CD4-positive, alpha-beta T cell treated with Interferon gamma for 1 hour (primary cell): ENCODE results near the gene RETREG1.
"Not testable (repeated sequence)": the region's sequence is repeated elsewhere in the genome, so short reads cannot be mapped to it uniquely, and the experiment has no call there.

Experiments used
- DNase-seq: peaks from one replicate; pipeline ENCODE4 v3.0.0-alpha.2; 2020

The RETREG1 gene

DNA sequence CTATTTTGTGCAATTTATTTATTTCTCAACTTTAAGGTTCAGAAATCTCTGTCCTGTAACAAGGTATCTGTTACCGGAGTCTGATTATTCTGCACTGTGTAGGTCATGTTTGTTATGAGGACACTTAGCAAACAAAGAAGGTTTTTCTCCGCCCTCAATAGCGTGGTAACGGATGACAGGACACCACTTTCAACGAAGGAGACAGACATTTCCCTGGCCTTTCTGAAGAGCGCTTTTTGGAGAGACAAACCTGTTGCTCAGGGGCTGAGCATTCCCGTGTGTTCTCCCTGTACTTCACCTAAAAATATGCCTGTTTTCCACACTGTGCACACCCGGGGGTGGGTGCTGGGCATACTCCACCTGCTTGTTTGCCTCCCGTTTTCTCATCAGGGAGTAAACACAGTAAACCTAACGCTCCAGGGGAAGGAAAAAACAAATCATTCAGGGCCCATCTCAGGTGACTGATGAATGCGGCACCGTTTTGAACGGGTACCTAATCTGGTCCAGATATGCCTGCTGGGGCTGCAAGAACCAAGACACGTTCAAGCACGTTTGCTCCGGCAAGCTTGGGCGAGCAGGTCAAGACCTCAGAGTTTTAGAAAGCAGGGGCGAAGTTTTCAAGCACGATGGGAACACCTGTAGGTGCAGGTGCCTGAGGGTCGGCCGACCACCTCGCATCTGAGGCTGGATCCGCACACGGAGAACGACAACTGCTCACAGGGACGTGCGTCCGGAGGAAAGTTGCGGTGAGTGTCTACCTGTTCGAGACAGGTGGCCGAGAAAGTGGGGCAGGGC lies 859 bp downstream of the RETREG1 start:
- DNase-seq: no peak

- no peak for DNase-seq
Measured at GRCh38 chr5:16612007-16612406, 4.8 kb downstream of the RETREG1 start.

GRCh38 chr5:16610896-16611295 lies 5.9 kb downstream of the RETREG1 start:
- DNase-seq: not testable (repeated sequence)

DNA sequence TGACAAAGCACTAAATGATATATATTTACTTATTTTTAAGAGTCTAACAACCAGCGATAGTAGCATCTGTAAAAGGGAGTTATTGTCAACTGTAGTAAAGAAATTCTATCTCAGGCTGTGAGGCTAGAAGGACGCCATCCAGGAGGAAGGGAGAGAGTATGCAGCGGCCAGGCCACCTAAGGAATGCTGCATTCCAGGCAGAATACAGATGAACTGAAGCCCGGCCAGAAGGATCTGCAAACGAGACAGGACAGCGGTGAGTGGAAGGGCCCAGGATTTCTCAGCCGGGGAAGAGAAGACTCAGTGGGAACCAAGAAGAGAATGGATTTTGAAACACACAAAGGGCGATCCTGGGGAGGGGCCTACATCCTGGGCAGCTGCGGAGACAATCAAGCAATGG lies 7.4 kb downstream of the RETREG1 start:
- no peak for DNase-seq

GRCh38 chr5:16606628-16607027 lies 10.2 kb downstream of the RETREG1 start:
- no peak for DNase-seq

GRCh38 chr5:16603701-16604100 lies 13.1 kb downstream of the RETREG1 start:
- no peak for DNase-seq

DNA sequence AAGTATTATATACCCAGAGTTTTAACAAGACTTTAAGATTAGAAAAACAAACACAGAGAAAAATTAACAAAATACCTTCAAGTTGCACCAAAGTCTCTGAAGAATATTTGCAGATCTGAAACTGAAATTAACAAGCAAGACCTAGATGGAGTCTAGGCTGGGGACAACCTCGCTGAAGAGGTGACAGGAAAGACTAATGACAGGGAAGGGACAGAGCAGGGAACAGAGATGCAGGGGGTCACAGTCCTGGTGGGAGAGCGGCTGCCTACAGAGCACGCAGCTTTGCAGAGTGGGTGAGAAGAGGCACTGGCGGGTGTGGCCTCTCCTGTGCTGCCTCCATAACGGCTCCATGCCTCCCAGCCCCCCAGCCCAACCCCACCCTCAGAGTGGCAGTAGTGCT lies 13.5 kb downstream of the RETREG1 start:
- no peak for DNase-seq

GRCh38 chr5:16602182-16602581 lies 14.6 kb downstream of the RETREG1 start:
- DNase-seq: no peak

- DNase-seq: no peak
Measured at GRCh38 chr5:16600946-16601345, 15.9 kb downstream of the RETREG1 start.

DNA sequence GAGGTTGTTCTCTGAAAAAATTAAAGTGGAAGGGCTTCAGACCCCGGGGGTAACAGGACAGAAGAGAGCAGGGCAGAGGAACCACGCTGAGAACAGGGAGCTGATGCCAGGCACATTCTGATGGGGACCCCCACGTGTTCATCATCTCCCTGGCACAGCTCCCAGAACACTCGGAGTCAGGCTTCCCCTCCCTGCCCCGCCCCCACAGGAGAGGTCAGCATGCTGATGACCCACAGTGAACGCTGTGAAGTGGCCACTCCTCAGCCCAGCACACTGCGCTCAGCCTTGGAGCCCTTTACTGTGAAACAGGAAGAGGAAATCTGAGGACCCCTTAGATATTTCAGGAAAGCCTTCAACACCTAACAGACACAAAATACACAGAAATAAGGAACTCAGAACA lies 16.4 kb downstream of the RETREG1 start:
- peak; percentile 13 for DNase-seq

GRCh38 chr5:16597946-16598694 lies 18.7 kb downstream of the RETREG1 start:
- no peak for DNase-seq

DNA sequence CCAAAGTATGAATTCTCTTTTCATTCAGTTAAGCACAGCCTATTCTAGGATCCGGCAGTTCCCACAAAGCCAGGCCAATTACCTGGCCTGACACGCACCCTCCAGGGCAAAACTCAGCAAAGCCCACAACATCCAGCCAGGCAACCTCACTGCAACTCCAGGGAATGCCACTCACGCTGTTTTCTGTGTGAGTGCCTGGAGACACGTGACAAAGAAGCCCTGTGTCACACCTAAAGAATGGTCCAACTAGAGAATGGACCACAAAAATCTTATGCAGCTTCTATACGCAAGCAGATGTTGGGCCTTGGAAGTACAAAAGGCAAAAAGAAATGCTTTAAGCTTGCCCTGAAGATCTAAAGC lies 20.2 kb downstream of the RETREG1 start:
- DNase-seq: no peak

DNA sequence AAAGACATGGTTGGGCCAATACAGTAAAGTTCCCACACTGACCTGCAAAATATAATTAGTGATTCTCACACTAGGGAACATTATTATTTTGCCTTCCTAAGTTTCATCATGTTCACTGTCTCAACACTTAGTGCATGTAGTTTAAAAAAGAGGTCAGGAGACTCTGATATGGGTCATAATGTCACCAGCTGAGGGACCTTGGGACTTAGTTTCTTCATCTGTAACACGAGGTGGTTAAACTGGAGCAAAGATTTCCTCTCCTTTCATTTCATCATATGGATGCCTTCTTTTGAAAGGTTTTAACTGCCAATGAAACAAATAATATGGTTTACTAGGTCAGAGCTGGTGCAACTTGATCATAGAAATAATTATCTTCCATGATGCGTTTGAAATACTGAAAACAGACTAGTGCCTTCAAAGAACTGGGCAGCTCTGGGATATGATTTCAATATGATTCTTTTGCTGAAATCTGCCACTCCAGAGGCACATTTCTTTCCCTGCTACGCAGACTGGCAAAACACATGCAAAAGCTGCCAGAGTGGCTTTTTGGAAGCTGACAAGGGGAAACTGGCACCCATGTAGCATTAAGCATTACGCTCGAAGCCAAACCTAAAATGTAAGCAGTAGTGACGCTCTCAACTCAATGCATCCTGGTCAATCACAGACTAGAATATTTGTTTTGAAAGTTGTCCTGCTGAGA lies 20.8 kb downstream of the RETREG1 start:
- DNase-seq: no peak

GRCh38 chr5:16593628-16594027 lies 23.2 kb downstream of the RETREG1 start:
- DNase-seq: no peak

GRCh38 chr5:16593013-16593412 lies 23.8 kb downstream of the RETREG1 start:
- no peak for DNase-seq

DNA sequence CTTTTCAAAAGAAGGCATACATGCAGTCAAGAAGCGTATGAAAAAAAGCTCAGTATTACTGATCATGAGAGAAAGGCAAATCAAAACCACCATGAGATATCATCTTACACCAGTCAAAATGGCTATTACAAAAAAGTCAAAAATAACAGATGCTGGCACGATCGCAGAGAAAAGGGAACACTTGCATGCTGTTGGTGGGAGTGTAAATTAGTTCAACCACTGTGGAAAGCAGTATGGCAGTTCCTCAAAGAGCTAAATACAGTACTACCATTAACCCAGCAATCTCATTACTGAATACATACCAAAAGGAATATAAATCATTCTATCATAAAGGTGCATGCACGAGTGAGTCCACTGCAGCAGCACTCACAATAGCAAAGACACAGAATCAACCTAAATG lies 24.5 kb downstream of the RETREG1 start:
- no peak for DNase-seq

- no peak for DNase-seq
Measured at GRCh38 chr5:16590685-16591084, 26.1 kb downstream of the RETREG1 start.

GRCh38 chr5:16589658-16590057 lies 27.1 kb downstream of the RETREG1 start:
- no peak for DNase-seq

DNA sequence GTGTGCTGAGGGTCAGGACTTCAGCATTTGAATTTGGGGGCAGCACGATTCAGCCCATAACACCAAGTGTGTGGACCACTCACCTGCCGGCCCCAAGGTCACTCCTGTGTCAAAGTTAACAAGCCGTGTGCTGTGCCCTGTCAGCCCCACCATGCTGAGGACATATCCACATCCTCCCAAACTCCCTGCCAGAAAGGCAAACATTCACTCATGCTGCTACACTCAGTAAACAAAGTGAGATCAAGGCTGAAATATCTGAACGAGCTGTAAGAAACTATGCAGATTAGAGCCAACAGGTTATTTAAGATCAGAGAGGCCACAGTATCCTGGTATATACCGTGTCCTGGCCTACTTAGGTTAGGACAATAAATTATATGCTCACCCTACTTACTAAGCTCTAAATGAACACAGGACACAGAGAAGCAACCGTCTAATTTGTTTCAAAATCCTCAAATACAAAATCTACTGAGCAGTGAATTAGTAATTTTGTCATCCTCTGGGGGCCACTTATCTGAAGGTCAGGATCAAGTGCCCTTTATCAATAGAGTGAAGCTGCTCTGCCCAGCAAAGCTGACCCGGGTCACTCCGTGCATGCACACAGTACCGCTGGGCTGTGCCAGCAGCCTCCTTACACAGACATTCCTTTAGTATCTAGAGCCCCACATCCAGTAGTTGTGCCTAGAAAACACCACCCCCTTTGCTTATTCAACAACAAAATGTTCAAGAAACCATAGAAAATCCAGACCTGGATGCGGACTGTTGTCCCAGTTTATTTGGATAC lies 28.2 kb downstream of the RETREG1 start:
- DNase-seq: no peak

GRCh38 chr5:16586556-16586955 lies 30.2 kb downstream of the RETREG1 start:
- DNase-seq: no peak

DNA sequence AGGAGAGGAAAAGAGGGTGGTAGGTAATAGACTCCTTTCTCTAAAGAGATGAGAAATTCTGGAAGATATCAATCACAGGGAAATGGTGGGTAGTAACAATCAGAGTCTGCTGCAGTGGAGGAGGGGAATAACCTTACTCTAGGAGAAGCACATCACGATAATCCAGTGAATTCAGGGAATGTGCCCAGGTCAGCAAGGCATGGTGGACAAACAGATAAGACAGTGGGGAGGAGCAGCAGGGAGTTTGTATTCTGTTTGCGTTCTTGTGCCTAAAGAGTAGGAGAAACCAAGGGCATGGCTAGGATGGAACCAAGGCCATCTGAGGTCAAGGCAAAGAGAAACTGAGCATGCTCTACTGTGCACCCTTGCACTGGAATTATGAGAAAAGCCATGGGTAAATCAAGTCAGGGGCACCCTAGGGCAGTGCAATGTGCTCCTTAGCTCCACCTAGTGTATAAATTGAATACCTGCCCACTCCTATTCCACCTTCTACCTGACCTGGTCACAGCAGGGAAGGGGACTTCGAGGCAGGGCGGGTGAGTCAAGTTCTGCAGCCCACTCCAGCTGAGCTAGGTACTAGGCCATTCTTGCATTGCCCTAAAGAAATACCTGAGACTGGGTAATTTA lies 31.6 kb downstream of the RETREG1 start:
- no peak for DNase-seq

- DNase-seq: no peak
Measured at GRCh38 chr5:16582081-16582480, 34.7 kb downstream of the RETREG1 start.

- no peak for DNase-seq
Measured at GRCh38 chr5:16580382-16580781, 36.4 kb downstream of the RETREG1 start.
